ENCODE measurements around the gene PPHLN1. TPM values are rescaled to one million over a fixed set of nuclear protein-coding genes. Genes with fewer than 3 reads are reported as not detected.

The PPHLN1 gene
- total and polyA plus RNA-seq, 8 donors: 42.2 to 75.2 (median 65.6) TPM

GRCh38 chr12:42356344-42356743, 30.4 kb downstream of the PPHLN1 start:
- Histone ChIP-seq H3K27me3 (no peaks in the 10 kb centered on the region), H3K4me1 (no peaks in the 10 kb centered on the region), H3K9me3 (no peaks in the 10 kb centered on the region), H3K36me3 (peaks cover 0 to 42% of the 10 kb centered on the region in 2 donors), H3K27ac (no peak overlapping the region), H3K4me3 (no peak overlapping the region)
- DNase-seq (no peak), ATAC-seq (no peak)
- intact Hi-C loops (cut with DNase I): no loop called here
- no peak for TF ChIP-seq CTCF (IDR thresholded peaks at IDR 0.05)

DNA sequence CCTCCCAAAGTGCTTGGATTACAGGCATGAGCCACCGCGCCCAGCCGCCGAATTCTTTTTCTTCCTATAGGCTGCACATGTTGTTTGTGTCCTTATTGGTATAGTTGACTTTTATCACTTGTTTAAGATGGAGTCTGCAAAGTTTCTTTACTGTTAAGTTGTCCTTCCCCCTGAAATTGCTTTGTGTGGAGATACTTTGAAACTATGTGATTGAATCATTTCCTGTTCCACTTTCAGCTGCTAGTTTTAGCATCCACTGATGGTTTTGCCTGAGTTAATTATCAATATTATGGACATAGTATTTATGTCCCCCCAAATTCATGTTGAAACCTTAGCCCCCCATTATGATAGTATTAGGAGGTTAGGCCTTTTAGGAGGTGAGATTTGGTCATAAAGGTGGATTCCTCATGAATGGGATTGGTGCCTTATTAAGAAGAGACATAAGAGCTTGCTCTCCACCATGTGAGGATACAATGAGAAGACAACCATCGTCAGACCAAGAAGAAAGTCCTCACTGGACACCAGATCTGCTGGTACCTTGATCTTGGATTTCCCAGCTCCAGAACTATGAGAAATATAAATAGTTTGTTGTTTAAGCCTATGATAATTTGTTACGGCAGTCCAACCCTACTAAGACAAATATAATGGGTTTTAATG, 34.9 kb downstream of the PPHLN1 start:
- H3K27ac ChIP-seq: no peak overlapping the region

GRCh38 chr12:42361909-42362646, 36.1 kb downstream of the PPHLN1 start:
- H3K4me3 ChIP-seq: no peak overlapping the region
- H3K27me3 ChIP-seq: no peaks in the 10 kb centered on the region
- DNase-seq: no peak
- no peak for ATAC-seq
- H3K36me3 ChIP-seq: peaks cover 0 to under 1% of the 10 kb centered on the region in 2 donors
- intact Hi-C loops (cut with DNase I): no loop called here
- no peak for TF ChIP-seq CTCF (IDR thresholded peaks at IDR 0.05)
- H3K4me1 ChIP-seq: no peaks in the 10 kb centered on the region
- H3K9me3 ChIP-seq: no peaks in the 10 kb centered on the region
- H3K27ac ChIP-seq: no peak overlapping the region

More for the DNA sequence above, 34.9 kb downstream of the PPHLN1 start:
- no peak for ATAC-seq
- no peak for TF ChIP-seq CTCF (IDR thresholded peaks at IDR 0.05)
- H3K9me3 ChIP-seq: no peaks in the 10 kb centered on the region
- peaks cover 0 to 13% of the 10 kb centered on the region in 2 donors for H3K36me3 ChIP-seq
- H3K4me1 ChIP-seq: no peaks in the 10 kb centered on the region
- DNase-seq: no peak
- H3K4me3 ChIP-seq: no peak overlapping the region
- intact Hi-C loops (cut with DNase I): no loop called here
- H3K27me3 ChIP-seq: no peaks in the 10 kb centered on the region

- Histone ChIP-seq H3K27ac (no peak overlapping the region), H3K4me1 (no peaks in the 10 kb centered on the region), H3K9me3 (no peaks in the 10 kb centered on the region), H3K27me3 (no peaks in the 10 kb centered on the region), H3K4me3 (no peak overlapping the region), H3K36me3 (no peaks in the 10 kb centered on the region)
- DNase-seq (no peak), ATAC-seq (no peak)
- intact Hi-C loops (cut with DNase I): no loop called here
- TF ChIP-seq CTCF (IDR thresholded peaks at IDR 0.05): no peak
These were observed 36.8 kb downstream of the PPHLN1 start for GRCh38 chr12:42362647-42363260.

- H3K4me1 ChIP-seq: no peaks in the 10 kb centered on the region
- H3K27ac ChIP-seq: no peak overlapping the region
- ATAC-seq (no peak), DNase-seq (no peak)
- H3K27me3 ChIP-seq: no peaks in the 10 kb centered on the region
- intact Hi-C loops (cut with DNase I): no loop called here
- H3K4me3 ChIP-seq: no peak overlapping the region
- no peak for TF ChIP-seq CTCF (IDR thresholded peaks at IDR 0.05)
- no peaks in the 10 kb centered on the region for H3K36me3 ChIP-seq
- H3K9me3 ChIP-seq: no peaks in the 10 kb centered on the region
These were observed 38.7 kb downstream of the PPHLN1 start for GRCh38 chr12:42364692-42365091.

All from left lung (tissue), 10 donors.